Muscle layer of duodenum (tissue), 2 donors: ENCODE results near the gene PELO.
A peak's percentile ranks its signal among the peaks of the same experiment; 100 is the strongest.

Experiments
- H3K27ac ChIP-seq: one replicate; pipeline ENCODE4 v1.7.0; 2013; ENCODE audit warnings: mild to moderate bottlenecking, low read length
- H3K27me3 ChIP-seq: one replicate; pipeline ENCODE4 v1.7.0; 2013; ENCODE audit warnings: low read depth, mild to moderate bottlenecking, control low read depth, low read length
- H3K36me3 ChIP-seq, 2 donors: one replicate each; pipeline ENCODE4 v1.7.0; 2013; ENCODE audit warnings: low read length in 2 of 2, control low read depth in 1 of 2, mild to moderate bottlenecking in 1 of 2; ENCODE audit not compliant: insufficient read depth in 2 of 2, control insufficient read depth in 1 of 2
- H3K4me1 ChIP-seq, 2 donors: one replicate each; pipeline ENCODE4 v1.7.0; 2013; ENCODE audit warnings: low read length in 2 of 2, mild to moderate bottlenecking in 2 of 2, control low read depth in 1 of 2, moderate library complexity in 1 of 2; ENCODE audit not compliant: insufficient read depth in 2 of 2, control insufficient read depth in 1 of 2
- H3K4me3 ChIP-seq, 2 donors: one replicate each; pipeline ENCODE4 v1.7.0; 2013; ENCODE audit warnings: low read length in 2 of 2, low read depth in 1 of 2, mild to moderate bottlenecking in 1 of 2
- H3K9me3 ChIP-seq, 2 donors: one replicate each; pipeline ENCODE4 v1.7.0; 2013; ENCODE audit warnings: low read length in 2 of 2, control low read depth in 1 of 2, mild to moderate bottlenecking in 1 of 2; ENCODE audit not compliant: control insufficient read depth in 1 of 2
- donor health status: healthy.

Gene PELO

DNA sequence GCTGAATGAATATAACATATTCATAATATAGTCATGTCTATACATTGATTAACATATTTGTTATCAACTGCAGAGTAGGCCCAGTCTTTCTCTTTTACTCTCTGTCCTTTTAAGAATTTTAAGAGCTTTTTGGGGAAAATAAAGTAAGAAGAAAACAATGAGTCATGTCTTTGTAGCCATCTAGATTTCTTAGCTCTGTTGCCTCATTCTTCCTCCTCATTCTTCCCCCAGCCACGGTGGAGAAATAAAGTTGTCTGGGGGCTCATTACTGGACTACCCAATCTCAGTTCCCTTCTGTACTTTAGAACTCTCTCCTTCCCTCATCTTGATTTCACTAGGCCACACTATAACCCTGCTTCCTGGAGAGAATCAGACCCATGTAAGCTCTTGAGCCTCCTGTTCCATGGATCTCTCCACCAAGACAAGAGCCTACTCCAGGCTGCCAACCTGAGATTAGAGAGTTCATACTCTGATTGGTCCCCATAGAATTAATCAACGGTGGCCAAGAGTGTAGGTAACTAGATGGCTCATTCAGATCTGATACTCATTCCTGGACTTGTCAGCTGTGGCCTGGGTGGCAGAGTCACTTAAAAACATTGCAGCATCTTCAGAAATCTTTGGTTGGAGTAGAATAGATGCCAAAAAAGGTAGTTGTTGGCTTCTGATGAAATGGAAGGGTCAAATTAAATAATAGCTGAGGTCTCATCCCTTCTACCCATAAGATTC, 44.2 kb downstream of the PELO start:
- Histone ChIP-seq H3K9me3 (no peaks in the 10 kb centered on the region), H3K4me1 (peaks cover 0 to 16% of the 10 kb centered on the region in 2 donors), H3K4me3 (no peak overlapping the region), H3K27me3 (no peaks in the 10 kb centered on the region), H3K27ac (no peak overlapping the region), H3K36me3 (no peaks in the 10 kb centered on the region)

DNA sequence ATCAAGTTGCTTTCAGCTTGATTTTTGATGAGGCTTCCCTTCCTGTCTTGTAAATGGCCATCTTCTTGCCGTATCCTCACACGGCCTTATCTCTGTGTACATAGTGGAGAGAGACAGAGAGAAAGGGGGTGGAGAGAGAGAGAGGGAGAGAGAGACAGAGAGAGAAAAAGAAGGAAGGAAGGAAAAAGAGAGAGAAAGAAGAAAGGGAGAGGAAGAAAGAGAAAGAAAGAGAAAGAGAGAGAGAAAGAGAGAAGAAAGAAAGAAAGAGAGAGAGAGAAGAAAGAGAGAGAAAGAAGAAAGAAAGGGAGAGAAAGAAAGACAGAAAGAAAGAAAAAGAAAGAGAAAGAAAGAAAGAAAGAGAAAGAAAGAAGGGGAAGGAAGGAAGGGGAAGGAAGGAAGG, 46.6 kb downstream of the PELO start:
- H3K4me3 ChIP-seq, result no peak overlapping the region
- peak overlapping the region; percentile 37 for H3K27ac ChIP-seq
- no peaks in the 10 kb centered on the region for H3K9me3 ChIP-seq
- H3K27me3 ChIP-seq, result no peaks in the 10 kb centered on the region
- H3K36me3 ChIP-seq, result no peaks in the 10 kb centered on the region
- peaks cover 0 to 16% of the 10 kb centered on the region in 2 donors for H3K4me1 ChIP-seq

DNA sequence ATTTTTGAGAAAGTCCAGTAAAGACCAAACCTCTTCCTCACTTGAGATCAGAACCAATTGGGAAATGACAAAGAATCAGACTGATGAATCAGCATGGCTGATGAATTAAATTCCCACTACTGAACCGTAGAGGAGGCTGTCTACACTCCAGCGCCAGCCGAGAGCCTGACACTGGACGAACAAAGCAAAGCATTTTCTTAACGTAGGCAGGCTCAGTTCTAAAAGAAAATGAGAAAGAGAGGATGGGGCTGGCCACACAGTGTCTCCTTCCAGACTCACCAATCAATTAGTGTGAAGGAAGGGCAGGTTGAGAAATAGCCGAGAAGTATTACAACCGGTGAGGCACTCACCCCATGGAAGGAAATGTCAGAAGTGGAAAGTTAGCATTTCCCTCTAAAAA, 49.4 kb downstream of the PELO start:
- Histone ChIP-seq H3K4me3 (peak overlapping the region in 1 of 2 donors; percentile 11), H3K27me3 (no peaks in the 10 kb centered on the region), H3K4me1 (peaks cover 0 to 16% of the 10 kb centered on the region in 2 donors), H3K9me3 (no peaks in the 10 kb centered on the region), H3K36me3 (no peaks in the 10 kb centered on the region), H3K27ac (peak overlapping the region; percentile 81)
